ENCODE measurements around the gene ZC3HAV1L. TPM values are rescaled to one million over a fixed set of nuclear protein-coding genes. Genes with fewer than 3 reads are reported as not detected.

ZC3HAV1L gene
- total and polyA plus RNA-seq, 8 donors, result 0.33 to 31.9 (median 9.4) TPM

- Histone ChIP-seq H3K27me3 (no peaks in the 10 kb centered on the region), H3K4me3 (no peak overlapping the region), H3K27ac (no peak overlapping the region), H3K9me3 (peaks cover 0 to 12% (median 3%) of the 10 kb centered on the region in 4 donors), H3K36me3 (no peaks in the 10 kb centered on the region), H3K4me1 (no peaks in the 10 kb centered on the region)
- DNase-seq, result no peak
- TF ChIP-seq POLR2A (IDR thresholded peaks at IDR 0.05) (no peak), EP300 (IDR thresholded peaks at IDR 0.05) (no peak), POLR2AphosphoS5 (IDR thresholded peaks at IDR 0.05) (no peak)
- TF ChIP-seq, protein P1, sequence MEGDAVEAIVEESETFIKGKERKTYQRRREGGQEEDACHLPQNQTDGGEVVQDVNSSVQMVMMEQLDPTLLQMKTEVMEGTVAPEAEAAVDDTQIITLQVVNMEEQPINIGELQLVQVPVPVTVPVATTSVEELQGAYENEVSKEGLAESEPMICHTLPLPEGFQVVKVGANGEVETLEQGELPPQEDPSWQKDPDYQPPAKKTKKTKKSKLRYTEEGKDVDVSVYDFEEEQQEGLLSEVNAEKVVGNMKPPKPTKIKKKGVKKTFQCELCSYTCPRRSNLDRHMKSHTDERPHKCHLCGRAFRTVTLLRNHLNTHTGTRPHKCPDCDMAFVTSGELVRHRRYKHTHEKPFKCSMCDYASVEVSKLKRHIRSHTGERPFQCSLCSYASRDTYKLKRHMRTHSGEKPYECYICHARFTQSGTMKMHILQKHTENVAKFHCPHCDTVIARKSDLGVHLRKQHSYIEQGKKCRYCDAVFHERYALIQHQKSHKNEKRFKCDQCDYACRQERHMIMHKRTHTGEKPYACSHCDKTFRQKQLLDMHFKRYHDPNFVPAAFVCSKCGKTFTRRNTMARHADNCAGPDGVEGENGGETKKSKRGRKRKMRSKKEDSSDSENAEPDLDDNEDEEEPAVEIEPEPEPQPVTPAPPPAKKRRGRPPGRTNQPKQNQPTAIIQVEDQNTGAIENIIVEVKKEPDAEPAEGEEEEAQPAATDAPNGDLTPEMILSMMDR (IDR thresholded peaks at IDR 0.05), result no peak
- intact Hi-C loops (cut with DNase I; ENCODE audit: low total_unique reads), result no loop called here
These were observed 31.3 kb downstream of the ZC3HAV1L start for GRCh38 chr7:139004321-139005090.

DNA sequence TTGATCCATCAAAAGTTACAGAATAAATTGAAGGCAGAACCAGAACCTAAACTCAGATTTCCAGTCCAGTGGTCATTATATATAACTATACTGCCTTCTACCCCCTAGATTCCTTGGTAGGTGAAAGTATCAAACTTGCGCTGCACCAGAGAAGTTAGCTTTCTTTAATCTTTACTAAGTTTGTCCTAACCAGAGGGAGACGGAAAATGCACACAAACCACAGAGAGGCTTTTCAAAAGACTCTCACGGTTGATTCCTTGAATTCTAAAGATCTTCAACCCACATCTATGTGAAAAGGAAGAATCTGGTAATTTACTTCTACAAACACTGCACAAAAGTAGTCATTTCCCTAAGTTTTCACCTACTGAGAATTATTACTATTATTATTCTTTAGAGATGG is 36.4 kb downstream of the ZC3HAV1L start:
- TF ChIP-seq POLR2AphosphoS5 (IDR thresholded peaks at IDR 0.05), result no peak
- no peak for TF ChIP-seq EP300 (IDR thresholded peaks at IDR 0.05)
- TF ChIP-seq, protein P1 (IDR thresholded peaks at IDR 0.05), result no peak
- Histone ChIP-seq H3K27me3 (no peaks in the 10 kb centered on the region), H3K4me3 (no peak overlapping the region), H3K4me1 (no peaks in the 10 kb centered on the region), H3K27ac (no peak overlapping the region), H3K9me3 (peaks cover 0 to 7% (median 3%) of the 10 kb centered on the region in 4 donors), H3K36me3 (no peaks in the 10 kb centered on the region)
- intact Hi-C loops (cut with DNase I; ENCODE audit: low total_unique reads), result no loop called here
- WGBS, 5 donors, result 72 to 87% (median 72%) methylated on average over 3 of the region's 3 CpGs
- DNase-seq, result no peak

- Histone ChIP-seq H3K27ac (no peak overlapping the region), H3K36me3 (no peaks in the 10 kb centered on the region), H3K4me1 (no peaks in the 10 kb centered on the region), H3K27me3 (no peaks in the 10 kb centered on the region), H3K9me3 (peaks cover 0 to 9% (median 3%) of the 10 kb centered on the region in 4 donors), H3K4me3 (no peak overlapping the region)
- 75 to 89% (median 84%) methylated on average over 8 of the region's 8 CpGs for WGBS, 5 donors
- DNase-seq, result no peak
- intact Hi-C loops (cut with DNase I; ENCODE audit: low total_unique reads), result no loop called here
- TF ChIP-seq EP300 (IDR thresholded peaks at IDR 0.05), result no peak
These were observed 43.8 kb downstream of the ZC3HAV1L start for GRCh38 chr7:138992052-138992531.

GRCh38 chr7:138987686-138988085 is 48.2 kb downstream of the ZC3HAV1L start:
- intact Hi-C loops (cut with DNase I; ENCODE audit: low total_unique reads), result loop anchor here (10.0 kb wide), 1 partner anchor 103 kb away; no protein-coding TSS in a partner anchor
- no peaks in the 10 kb centered on the region for H3K4me1 ChIP-seq
- H3K4me3 ChIP-seq, result no peak overlapping the region
- WGBS, 5 donors, result 92 to 95% (median 93%) methylated on average over 1 of the region's 1 CpG
- H3K36me3 ChIP-seq, result no peaks in the 10 kb centered on the region
- no peak for DNase-seq
- H3K27me3 ChIP-seq, result no peaks in the 10 kb centered on the region
- H3K9me3 ChIP-seq, result peaks cover 0 to 9% (median 3%) of the 10 kb centered on the region in 4 donors
- TF ChIP-seq EP300 (IDR thresholded peaks at IDR 0.05) (no peak), POLR2AphosphoS5 (IDR thresholded peaks at IDR 0.05) (no peak), POLR2A (IDR thresholded peaks at IDR 0.05) (no peak)
- TF ChIP-seq, protein P1 (IDR thresholded peaks at IDR 0.05), result no peak
- H3K27ac ChIP-seq, result no peak overlapping the region

DNA sequence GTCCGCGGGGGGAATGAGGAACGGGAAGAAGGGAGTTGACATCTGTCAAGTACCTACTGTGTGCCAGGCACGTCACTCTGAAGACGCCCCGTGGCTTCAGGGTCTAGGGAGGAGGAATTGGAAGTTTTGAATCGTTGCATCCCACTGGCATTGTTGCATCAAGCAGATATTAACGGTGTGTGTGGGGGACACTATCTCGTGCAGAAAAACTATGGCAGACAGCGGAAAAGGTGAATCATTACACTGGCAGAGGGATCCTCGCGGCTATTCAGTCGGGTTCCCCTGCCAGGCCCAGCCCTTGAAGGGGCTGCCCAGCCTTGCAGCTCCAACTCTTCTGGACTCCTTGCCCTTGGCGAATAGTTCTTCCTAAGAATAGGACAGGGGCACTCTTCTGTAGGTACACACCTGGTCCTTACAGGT is 53.6 kb downstream of the ZC3HAV1L start:
- Histone ChIP-seq H3K9me3 (no peaks in the 10 kb centered on the region), H3K4me1 (peaks cover 10 to 25% (median 21%) of the 10 kb centered on the region in 4 donors), H3K27ac (peak overlapping the region in 1 of 5 donors; percentile 71), H3K4me3 (peak overlapping the region; percentile 59 to 86 (median 67)), H3K27me3 (peaks cover 0 to 20% (median 0%) of the 10 kb centered on the region in 3 donors), H3K36me3 (no peaks in the 10 kb centered on the region)
- 30 to 41% (median 40%) methylated on average over 14 of the region's 14 CpGs for WGBS, 5 donors
- DNase-seq, result no peak
- intact Hi-C loops (cut with DNase I; ENCODE audit: low total_unique reads), result loop anchor here (10.0 kb wide), 1 partner anchor 97 kb away; no protein-coding TSS in a partner anchor
- TF ChIP-seq, protein P1 (IDR thresholded peaks at IDR 0.05), result no peak
- TF ChIP-seq POLR2A (IDR thresholded peaks at IDR 0.05), result no peak
- no peak for TF ChIP-seq EP300 (IDR thresholded peaks at IDR 0.05)
- TF ChIP-seq POLR2AphosphoS5 (IDR thresholded peaks at IDR 0.05), result no peak
